GM19035 (cell line): ENCODE data around the gene NHEJ1.

Experiments
- ATAC-seq: cut with Tn5 transposase; IDR thresholded peaks from one replicate; pipeline ENCODE4 v1.9.1; 2021; ENCODE audit not compliant: unreplicated experiment

The NHEJ1 gene

DNA sequence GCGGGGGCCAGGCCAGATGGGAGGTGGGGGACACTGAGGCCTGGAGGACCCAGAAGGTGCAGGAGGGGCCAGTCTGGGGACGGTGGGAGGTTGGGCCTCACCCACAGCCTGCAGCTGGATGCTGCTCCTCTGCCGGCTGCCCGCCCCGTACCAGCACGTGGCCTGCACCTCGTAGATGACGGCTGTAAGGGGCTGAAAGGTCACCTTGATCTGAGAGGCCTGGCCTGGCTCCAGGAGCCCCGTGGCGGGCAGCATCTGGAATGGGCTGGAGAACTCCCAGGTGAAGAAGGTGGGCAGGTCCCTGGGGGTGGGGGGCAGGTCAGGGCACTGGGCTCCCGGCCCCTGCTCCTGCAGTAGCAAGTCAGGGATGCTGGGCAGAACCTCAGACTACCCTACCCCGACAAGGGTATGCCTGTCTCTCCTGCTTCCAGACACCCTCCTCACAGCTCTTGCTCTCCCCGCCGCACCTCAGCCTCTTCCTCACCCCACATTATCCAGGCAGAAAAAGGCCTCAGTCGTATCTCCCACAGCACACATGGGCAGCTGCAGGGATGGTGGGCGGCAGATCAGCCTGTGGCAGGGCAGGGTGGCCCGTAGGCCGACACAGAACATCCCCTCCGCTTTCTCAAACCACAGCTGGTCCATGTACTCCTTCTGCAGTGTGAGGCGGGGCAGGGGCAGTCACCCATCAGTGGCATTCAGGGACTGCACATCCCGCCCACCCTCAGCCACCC, 129.4 kb downstream of the NHEJ1 start:
- no peak for ATAC-seq

- no peak for ATAC-seq
Observed at GRCh38 chr2:219030177-219030940, 130.3 kb downstream of the NHEJ1 start.

DNA sequence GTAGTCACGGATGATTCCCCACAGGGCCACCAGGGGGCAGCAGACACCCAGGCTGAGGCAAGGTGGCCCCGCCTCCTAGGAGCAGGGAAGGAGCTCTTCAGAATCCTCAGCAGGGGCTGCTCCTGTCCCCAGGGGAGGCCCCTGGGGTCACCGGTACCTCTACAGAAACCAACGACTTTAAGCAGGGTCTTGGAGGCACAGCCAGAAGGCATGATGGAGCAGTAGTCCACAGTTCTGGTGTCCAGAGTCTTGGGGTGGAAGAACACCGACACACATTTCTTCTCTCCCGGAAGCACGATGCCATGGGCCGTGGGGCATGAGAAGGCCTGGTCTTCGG, 130.8 kb downstream of the NHEJ1 start:
- ATAC-seq, result no peak

DNA sequence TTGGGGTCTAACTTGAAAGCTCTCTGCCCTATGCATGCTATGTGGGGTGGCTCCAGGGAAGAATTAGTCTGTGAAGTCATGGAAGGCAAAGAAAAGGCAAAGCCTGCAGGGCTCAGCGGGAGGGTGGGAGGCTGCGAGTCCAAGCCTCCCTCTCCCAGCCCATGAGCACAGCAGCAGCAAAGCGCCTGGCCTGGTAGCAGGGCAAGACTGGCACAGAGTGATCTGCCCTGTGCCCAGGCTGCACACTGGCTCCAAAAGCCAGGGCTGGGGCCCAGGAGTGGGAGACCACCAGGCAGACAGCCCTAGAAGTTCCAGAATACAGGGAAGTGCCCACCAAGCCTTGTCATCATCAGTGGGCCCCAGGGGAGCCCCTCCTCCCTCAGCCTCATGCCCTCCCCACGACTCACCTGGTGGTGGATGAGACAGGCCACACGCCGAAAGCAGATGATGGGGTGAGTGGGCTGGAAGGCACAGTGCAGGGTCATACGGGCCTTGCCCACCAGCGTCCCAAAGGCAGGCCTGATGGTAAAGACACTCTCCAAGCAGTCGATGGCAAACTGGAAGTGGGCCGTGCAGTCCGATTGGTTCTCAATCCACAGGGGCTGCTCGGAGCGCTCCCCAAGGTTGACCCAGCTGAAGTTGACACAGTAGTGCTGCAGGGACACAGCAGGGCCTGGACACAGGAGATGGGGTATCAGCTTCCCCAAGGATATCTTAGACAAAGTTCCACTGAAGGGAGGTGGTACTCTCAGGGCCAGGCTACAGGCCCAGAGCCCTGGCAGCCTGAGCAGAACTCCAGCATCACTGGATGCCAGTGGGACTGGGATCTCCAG, 131.4 kb downstream of the NHEJ1 start:
- no peak for ATAC-seq

DNA sequence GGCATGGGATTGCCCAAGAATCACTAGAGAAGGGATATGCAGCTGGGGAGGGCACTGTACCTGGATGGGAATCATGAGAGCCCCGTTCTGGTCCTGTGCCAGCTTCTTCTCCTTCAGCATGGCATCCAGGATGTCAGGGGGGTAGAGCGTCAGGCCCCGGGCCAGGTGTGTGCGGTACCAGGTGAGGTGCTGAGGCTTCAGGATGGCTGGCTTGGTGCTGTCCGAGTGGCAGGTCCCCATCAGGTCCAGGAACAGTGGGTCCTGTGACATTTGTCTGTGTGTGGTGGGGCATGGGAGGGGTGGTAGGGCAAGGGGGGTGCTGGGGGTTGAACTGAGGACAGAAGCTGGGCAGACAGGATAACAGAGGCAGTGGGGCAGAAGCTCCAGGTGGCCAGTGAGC, 132.5 kb downstream of the NHEJ1 start:
- ATAC-seq, result no peak

- no peak for ATAC-seq
Observed at GRCh38 chr2:219027511-219028055, 133.0 kb downstream of the NHEJ1 start.

DNA sequence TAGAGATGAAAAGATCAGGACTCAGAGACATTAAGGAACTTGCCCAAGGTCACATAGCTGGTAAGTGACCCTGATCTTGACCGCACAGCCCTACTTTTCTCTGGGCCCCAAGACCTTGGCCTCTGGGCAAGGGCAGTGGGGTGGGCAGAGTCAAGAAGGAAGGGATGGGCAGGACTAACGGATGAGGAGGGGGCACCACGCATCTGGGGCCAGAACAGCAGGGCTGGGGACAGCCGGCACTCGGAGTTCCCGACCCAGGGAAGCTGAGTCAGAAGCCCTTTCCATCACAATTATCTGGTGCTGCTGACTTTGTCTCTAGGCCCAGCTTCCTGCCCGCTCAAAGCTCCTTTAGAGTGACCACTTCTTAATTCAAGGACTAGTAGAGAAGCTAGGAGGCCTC, 133.7 kb downstream of the NHEJ1 start:
- no peak for ATAC-seq

GRCh38 chr2:219025637-219026585, 134.7 kb downstream of the NHEJ1 start:
- ATAC-seq, result no peak
